GM21390 (cell line): ENCODE data around the gene TECPR1.
A peak's percentile ranks its signal among the peaks of the same experiment; 100 is the strongest.

Experiments used
- ATAC-seq: cut with Tn5 transposase; IDR thresholded peaks from one replicate; pipeline ENCODE4 v1.9.1; 2021; ENCODE audit not compliant: unreplicated experiment

TECPR1 gene

GRCh38 chr7:98285157-98286092 is 33.4 kb upstream of the TECPR1 start:
- ATAC-seq: no peak

DNA sequence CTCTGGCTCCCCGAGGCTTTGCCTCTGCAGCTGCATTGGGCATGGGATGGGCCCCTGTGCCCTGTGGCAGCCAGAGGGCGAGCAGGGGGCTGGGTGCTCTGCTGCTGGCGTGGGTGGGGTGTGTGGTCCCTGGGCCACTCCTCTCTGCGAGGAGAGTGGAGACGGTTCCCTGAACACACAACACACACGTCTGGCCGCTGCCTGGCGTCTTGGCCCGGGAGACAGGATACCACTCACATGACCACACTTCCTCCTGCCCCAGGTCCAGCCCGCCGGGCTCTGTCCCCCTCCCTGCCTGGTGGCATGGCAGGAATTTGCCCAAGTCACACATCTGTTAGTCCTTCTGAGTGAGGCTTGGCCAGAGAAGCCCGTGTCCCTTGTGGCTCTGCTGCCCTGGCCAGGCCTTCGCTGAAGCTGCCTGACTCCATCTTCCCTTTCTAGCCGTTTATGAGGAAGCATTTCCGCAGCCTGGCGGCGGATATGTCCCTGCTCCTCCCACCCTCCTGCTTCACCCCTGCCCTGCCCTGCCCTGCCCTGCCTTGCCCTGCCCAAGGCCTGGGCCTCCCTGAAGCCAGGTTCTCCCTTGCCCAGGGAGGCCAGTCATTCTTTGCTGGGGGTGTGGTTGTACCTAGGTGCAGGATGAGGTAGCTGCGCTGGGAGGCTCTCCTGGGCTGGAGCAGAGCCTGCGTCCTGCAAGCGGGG is 32.5 kb upstream of the TECPR1 start:
- no peak for ATAC-seq

DNA sequence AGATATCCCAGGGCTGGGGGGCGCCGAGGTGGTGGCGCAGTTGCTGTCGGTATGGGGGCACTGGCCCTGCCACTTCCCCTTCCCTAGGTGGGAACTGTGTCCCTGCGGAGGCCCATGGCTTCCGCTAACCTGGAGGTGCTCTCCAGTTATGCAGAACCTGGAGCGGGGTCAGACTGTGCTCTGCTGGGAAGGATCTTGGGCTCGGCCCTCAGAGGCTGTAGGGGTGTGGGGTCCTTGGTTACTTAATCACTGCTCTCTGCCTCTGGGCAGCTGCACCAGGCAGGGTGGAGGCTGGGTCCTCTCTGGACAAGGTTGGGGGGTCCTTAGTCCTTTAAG is 31.8 kb upstream of the TECPR1 start:
- no peak for ATAC-seq

- ATAC-seq: no peak
Observed at GRCh38 chr7:98283127-98283886, 31.3 kb upstream of the TECPR1 start.

GRCh38 chr7:98282703-98283102 is 30.7 kb upstream of the TECPR1 start:
- ATAC-seq: no peak

DNA sequence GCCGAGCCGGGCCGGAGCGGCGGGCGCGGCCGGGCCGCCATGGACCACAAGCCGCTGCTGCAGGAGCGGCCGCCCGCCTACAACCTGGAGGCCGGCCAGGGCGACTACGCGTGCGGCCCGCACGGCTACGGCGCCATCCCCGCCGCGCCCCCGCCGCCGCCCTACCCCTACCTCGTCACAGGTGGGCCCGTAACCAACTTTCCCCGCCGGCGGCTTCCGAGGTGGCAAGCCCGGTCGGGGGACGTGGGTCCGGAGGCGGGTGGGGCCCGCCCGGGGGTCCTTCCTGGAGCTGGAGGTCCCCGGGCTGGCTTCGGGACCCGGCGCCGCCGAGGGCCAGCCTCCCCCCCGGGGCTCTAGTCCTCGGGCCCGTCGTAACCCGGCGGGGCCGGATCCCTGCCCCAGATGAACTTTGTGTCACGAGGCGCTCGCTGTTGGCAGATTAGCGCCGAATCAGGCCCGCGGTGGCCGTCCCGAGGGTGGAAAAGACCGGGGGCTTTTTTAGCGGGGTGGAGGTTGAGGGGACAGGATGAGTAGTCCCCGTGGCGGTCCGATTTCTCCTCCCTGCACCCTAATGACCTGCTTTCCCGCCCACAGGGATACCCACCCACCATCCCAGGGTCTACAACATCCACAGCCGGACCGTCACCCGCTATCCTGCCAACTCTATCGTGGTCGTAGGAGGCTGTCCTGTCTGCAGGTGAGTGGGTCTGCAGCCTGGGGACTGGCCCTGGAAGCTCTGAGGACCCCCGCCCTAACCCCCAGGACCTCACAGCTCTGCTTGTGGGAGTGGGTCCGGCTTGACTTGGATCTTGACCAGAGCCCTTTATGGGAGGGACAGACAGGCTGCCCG is 29.9 kb upstream of the TECPR1 start:
- ATAC-seq: peak; percentile 36

GRCh38 chr7:98280791-98281756 is 29.0 kb upstream of the TECPR1 start, which contains the start of gene BRI3:
BRI3 (plus strand) TSS chr7:98281686; CDS start chr7:98281796, 110 bp downstream.
- peak; percentile 76 for ATAC-seq

GRCh38 chr7:98280296-98280695 is 28.3 kb upstream of the TECPR1 start:
- ATAC-seq: no peak

DNA sequence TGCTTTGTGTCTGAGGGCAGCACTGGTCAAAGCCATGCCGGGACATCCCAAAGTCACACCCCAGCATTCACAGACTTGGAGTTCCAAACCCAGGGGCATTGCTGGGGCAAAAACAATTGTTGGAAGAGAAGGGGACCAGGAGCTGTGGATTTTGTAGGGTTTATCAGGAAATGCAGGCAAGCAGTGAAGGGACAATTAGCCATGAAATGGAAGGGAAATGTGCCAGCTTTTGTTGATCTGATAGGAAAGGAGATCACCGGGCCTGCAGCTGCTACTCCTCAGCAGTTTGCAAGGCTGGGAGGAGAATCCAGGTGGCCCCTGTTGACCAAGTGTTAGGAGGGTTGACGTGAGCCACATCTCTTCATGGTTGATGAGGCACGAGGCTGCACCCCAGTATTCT is 26.9 kb upstream of the TECPR1 start:
- no peak for ATAC-seq

GRCh38 chr7:98278408-98278807 is 26.4 kb upstream of the TECPR1 start:
- ATAC-seq: no peak

- no peak for ATAC-seq
Observed at GRCh38 chr7:98276241-98276761, 24.3 kb upstream of the TECPR1 start.

- no peak for ATAC-seq
Observed at GRCh38 chr7:98267303-98267702, 15.3 kb upstream of the TECPR1 start.

DNA sequence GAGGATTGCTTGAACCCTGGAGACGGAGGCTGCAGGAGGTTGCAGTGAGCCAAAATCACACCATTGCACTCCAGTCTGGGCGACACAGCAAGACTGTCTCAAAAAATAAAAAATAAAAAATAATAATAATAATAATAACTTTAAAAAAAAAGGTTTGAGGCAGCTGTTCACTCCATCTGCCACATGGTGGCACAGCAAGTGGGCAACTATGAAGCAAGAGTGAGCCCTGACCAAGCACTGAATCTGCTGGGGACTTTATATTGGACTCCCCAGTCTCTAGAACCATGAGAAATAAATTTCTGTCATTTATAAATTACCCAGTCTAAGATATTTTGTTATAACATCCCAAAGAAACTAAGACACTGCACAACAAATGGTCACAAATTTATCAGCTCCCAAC is 14.8 kb upstream of the TECPR1 start:
- no peak for ATAC-seq

- ATAC-seq: no peak
Observed at GRCh38 chr7:98265841-98266271, 13.8 kb upstream of the TECPR1 start.

DNA sequence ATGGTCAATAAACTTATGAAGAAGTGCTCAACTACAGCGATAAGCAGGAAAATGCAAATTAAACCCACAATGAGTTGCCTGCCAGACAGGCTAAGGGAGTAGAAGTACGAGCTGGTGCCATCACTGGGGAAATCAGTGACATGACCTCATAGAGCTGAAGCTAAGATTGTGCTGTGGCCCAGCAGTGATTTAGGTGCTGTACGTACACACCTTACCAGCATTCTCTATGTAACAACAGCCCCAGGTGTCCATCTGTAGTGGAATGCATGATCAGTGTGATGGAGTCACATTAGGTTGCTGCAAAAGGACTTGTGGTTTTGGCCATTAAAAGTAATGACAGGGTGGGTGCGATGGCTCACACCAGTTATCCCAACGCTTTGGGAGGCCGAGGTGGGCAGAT is 5.7 kb upstream of the TECPR1 start:
- ATAC-seq: no peak

DNA sequence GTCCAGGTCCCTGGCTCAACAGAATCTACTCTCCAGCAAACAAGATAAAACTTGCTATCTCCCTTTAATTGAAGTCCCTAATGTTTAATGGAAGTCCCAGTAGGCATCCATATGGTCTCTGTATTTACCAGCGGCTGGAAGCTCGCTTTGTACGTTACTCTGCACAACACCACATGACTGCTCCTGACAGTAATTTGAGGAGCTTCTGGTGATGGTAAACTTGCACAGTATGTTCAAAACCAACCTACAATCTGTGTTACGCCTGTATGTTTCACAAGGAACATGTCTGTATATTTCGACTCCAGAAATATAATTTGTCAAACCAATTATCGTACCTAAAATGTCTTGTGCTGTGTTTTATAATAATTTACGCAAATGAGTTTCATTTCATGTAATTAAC is 4.4 kb upstream of the TECPR1 start:
- no peak for ATAC-seq

GRCh38 chr7:98254951-98255610 is 3.0 kb upstream of the TECPR1 start:
- ATAC-seq: no peak

DNA sequence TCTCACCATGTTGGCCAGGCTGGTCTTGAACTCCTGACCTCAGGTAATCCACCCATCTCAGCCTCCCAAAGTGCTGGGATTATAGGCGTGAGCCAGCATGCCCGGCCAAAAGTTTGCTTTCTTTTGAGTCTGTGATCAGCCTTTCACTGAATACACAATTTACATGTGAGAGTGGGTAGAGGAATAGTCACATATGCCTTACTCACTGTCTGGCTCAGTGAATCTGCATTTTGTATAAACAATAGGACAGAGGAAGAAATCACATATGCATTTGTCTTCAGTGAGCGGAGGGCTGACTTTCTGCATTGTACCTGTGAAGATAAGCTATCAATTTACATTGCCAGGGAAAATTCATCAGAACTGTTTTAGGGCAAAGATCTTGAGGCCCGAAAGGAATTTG is 2.5 kb upstream of the TECPR1 start:
- no peak for ATAC-seq
